ENCODE data around the gene INPP5E. TPM values are rescaled to one million over a fixed set of nuclear protein-coding genes. Genes with fewer than 3 reads are reported as not detected.

The INPP5E gene
- total RNA-seq, 2 experiments from 2014 or later, result 17.2 to 19.4 TPM

DNA sequence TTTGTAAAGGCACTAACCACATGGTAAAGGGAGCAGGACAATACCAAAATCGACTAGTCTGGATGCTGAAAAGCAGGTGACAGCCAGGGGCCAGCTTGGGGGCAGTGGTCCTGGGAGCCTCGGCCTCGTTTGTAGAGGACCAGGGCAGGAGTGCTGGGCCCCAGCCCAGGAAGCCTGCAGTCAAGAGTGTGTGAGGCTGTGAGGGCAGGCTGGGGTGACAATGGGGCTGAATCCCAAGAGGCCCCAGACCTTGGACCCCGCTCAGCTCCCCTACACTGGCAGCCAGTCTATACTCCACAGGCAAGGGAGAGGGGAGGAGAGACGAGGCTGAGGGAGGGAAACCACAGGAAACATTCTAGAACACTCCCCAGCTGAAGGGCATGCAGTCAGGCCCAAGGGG, 2.6 kb upstream of the INPP5E start:
- Mint-ChIP-seq H3K9me3 (no peaks in the 10 kb centered on the region), H3K27ac (no peak overlapping the region), H3K4me1 (ENCODE audit: low read depth) (peaks cover 12% of the 10 kb centered on the region), H3K27me3 (no peaks in the 10 kb centered on the region), H3K36me3 (ENCODE audit: low read depth) (peaks cover 67% of the 10 kb centered on the region), H3K4me3 (no peak overlapping the region)
- TF ChIP-seq, protein P1, sequence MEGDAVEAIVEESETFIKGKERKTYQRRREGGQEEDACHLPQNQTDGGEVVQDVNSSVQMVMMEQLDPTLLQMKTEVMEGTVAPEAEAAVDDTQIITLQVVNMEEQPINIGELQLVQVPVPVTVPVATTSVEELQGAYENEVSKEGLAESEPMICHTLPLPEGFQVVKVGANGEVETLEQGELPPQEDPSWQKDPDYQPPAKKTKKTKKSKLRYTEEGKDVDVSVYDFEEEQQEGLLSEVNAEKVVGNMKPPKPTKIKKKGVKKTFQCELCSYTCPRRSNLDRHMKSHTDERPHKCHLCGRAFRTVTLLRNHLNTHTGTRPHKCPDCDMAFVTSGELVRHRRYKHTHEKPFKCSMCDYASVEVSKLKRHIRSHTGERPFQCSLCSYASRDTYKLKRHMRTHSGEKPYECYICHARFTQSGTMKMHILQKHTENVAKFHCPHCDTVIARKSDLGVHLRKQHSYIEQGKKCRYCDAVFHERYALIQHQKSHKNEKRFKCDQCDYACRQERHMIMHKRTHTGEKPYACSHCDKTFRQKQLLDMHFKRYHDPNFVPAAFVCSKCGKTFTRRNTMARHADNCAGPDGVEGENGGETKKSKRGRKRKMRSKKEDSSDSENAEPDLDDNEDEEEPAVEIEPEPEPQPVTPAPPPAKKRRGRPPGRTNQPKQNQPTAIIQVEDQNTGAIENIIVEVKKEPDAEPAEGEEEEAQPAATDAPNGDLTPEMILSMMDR (IDR thresholded peaks at IDR 0.05), result no peak
- Histone ChIP-seq H3K4me1 (ENCODE audit: insufficient read depth, low read length) (peaks cover 22% of the 10 kb centered on the region), H3K27me3 (ENCODE audit: control insufficient read depth in 1 of 2, insufficient read depth in 2 of 2, low read length in 2 of 2) (no peaks in the 10 kb centered on the region), H3K4me3 (ENCODE audit: low read length) (no peak overlapping the region), H3K27ac (ENCODE audit: low read depth in 1 of 2, low read length in 2 of 2) (no peak overlapping the region), H3K9me3 (ENCODE audit: control insufficient read depth in 1 of 2, insufficient read depth in 1 of 2, low read length in 2 of 2) (no peaks in the 10 kb centered on the region), H3K36me3 (ENCODE audit: insufficient read depth, low read length) (peaks cover 58% of the 10 kb centered on the region)
- POLR2A ChIA-PET, result no interaction called here
- ATAC-seq (ENCODE audit: poor library complexity) (no peak), DNase-seq (no peak)
- CTCF ChIA-PET, result no interaction called here
- intact Hi-C loops (cut with DNase I, micrococcal nuclease), result loop anchor here in 1 of 2 experiments (2.0 kb wide), 1 partner anchor 39 kb away; no protein-coding TSS in a partner anchor

DNA sequence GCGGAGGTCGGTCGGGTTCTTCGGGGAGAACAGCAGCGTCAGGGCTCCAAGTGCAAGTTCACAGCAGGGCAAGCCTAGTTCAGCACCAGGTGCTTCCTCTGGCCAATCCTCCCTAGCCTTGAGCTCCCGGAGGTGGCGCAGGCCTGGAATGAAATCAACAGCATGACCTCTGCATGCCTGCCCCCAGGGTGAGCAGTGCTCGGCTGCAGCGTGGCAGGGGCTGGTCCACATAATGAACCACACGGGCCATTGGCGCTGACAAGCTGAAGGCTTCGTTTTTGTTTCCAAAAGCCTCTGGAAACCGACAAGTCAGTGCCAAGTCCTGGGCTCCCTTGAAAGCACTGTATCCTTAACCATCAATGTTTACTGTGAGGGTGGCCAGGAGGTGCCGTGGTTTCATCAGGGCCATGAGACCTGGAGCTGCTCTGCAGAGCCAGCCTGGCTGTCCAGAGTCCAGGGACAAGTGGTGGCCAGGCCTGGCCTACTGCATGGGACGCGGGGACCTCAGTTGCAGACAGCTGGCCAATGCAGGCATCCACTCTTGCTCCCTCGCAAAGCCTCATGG, 2.1 kb upstream of the INPP5E start:
- Histone ChIP-seq H3K27me3 (ENCODE audit: control insufficient read depth in 1 of 2, insufficient read depth in 2 of 2, low read length in 2 of 2) (no peaks in the 10 kb centered on the region), H3K4me1 (ENCODE audit: insufficient read depth, low read length) (peaks cover 27% of the 10 kb centered on the region), H3K27ac (ENCODE audit: low read depth in 1 of 2, low read length in 2 of 2) (no peak overlapping the region), H3K9me3 (ENCODE audit: control insufficient read depth in 1 of 2, insufficient read depth in 1 of 2, low read length in 2 of 2) (no peaks in the 10 kb centered on the region), H3K4me3 (ENCODE audit: low read length) (no peak overlapping the region), H3K36me3 (ENCODE audit: insufficient read depth, low read length) (peaks cover 53% of the 10 kb centered on the region)
- intact Hi-C loops (cut with DNase I, micrococcal nuclease), result loop anchor here in 1 of 2 experiments (2.0 kb wide), 2 partner anchors 39 to 63 kb away; no protein-coding TSS in a partner anchor
- ChIA-PET POLR2A (no interaction called here), CTCF (no interaction called here)
- Mint-ChIP-seq H3K4me1 (ENCODE audit: low read depth) (peaks cover 17% of the 10 kb centered on the region), H3K9me3 (no peaks in the 10 kb centered on the region), H3K27ac (no peak overlapping the region), H3K4me3 (peak overlapping the region; percentile 70), H3K36me3 (ENCODE audit: low read depth) (peaks cover 62% of the 10 kb centered on the region), H3K27me3 (no peaks in the 10 kb centered on the region)
- DNase-seq (peak in 1 of 14 experiments; percentile 18), ATAC-seq (ENCODE audit: poor library complexity) (no peak)
- TF ChIP-seq, protein P1 (IDR thresholded peaks at IDR 0.05), result no peak

DNA sequence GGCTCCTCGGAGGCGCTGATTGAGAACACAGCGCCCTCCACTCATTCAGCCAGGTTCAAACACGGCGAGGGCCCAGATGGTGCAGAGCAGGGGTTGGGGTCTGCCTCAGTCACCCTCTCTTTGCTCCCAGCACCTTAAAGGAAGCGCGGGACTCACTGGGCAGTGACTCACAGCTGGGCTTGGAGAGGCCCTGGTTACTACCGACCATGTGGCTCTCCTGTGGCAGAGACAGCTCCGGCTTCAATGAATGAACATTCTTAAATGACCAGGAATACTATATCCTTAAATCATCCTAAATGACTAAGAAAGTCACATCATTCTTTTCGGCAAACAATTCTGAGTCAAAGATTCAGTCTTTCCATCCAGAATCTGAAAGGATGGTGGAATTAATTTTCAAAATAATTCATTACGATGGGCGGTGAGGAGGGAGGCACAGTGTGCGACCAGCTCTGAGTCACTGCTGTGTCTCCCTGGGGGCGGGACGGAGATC, 1.6 kb upstream of the INPP5E start:
- H3K9me3 ChIP-seq (ENCODE audit: control insufficient read depth in 1 of 2, insufficient read depth in 1 of 2, low read length in 2 of 2), result no peaks in the 10 kb centered on the region
- H3K27ac Mint-ChIP-seq, result no peak overlapping the region
- H3K4me3 Mint-ChIP-seq, result peak overlapping the region; percentile 70
- TF ChIP-seq, protein P1 (IDR thresholded peaks at IDR 0.05), result no peak
- POLR2A ChIA-PET, result no interaction called here
- ATAC-seq (ENCODE audit: poor library complexity) (no peak), DNase-seq (peak in 1 of 14 experiments; percentile 16)
- peaks cover 57% of the 10 kb centered on the region for H3K36me3 Mint-ChIP-seq (ENCODE audit: low read depth)
- H3K9me3 Mint-ChIP-seq, result no peaks in the 10 kb centered on the region
- H3K36me3 ChIP-seq (ENCODE audit: insufficient read depth, low read length), result peaks cover 48% of the 10 kb centered on the region
- peaks cover 30% of the 10 kb centered on the region for H3K4me1 ChIP-seq (ENCODE audit: insufficient read depth, low read length)
- no peaks in the 10 kb centered on the region for H3K27me3 ChIP-seq (ENCODE audit: control insufficient read depth in 1 of 2, insufficient read depth in 2 of 2, low read length in 2 of 2)
- intact Hi-C loops (cut with DNase I, micrococcal nuclease), result loop anchor here in 1 of 2 experiments (2.0 kb wide), 1 partner anchor 64 kb away; no protein-coding TSS in a partner anchor
- CTCF ChIA-PET, result interaction anchor here (1.3 to 1.4 kb wide), 2 partner anchors 27 to 77 kb away, joined by 3 read pairs; partner anchors contain the start of gene DNLZ
- H3K4me3 ChIP-seq (ENCODE audit: low read length), result no peak overlapping the region
- H3K27ac ChIP-seq (ENCODE audit: low read depth in 1 of 2, low read length in 2 of 2), result no peak overlapping the region
- H3K27me3 Mint-ChIP-seq, result no peaks in the 10 kb centered on the region
- peaks cover 21% of the 10 kb centered on the region for H3K4me1 Mint-ChIP-seq (ENCODE audit: low read depth)
